Raji (cell line): ENCODE results near the gene EXPH5.

Experiments used
- POLR2A ChIP-seq: IDR thresholded peaks from 2 replicates; pipeline ENCODE4 v1.6.1; 2011; ENCODE audit warnings: low read depth, low read length, control low read depth; ENCODE audit not compliant: insufficient read depth

Gene EXPH5

GRCh38 chr11:108467091-108467823 lies 126.3 kb downstream of the EXPH5 start, which contains the start of gene C11orf65:
C11orf65 (minus strand) TSS chr11:108467529; CDS start chr11:108461559, 5,970 bp downstream.
- peak; percentile 95 for TF ChIP-seq POLR2A

- TF ChIP-seq POLR2A, result no peak
These were observed 127.2 kb downstream of the EXPH5 start for GRCh38 chr11:108466405-108466804.
